ENCODE data around the gene FNIP2.
"Not testable (repeated sequence)": the region's sequence is repeated elsewhere in the genome, so short reads cannot be mapped to it uniquely, and the experiment has no call there.

FNIP2 gene

GRCh38 chr4:158793430-158793829 is 24.6 kb downstream of the FNIP2 start:
- not testable (repeated sequence) for DNase-seq

DNA sequence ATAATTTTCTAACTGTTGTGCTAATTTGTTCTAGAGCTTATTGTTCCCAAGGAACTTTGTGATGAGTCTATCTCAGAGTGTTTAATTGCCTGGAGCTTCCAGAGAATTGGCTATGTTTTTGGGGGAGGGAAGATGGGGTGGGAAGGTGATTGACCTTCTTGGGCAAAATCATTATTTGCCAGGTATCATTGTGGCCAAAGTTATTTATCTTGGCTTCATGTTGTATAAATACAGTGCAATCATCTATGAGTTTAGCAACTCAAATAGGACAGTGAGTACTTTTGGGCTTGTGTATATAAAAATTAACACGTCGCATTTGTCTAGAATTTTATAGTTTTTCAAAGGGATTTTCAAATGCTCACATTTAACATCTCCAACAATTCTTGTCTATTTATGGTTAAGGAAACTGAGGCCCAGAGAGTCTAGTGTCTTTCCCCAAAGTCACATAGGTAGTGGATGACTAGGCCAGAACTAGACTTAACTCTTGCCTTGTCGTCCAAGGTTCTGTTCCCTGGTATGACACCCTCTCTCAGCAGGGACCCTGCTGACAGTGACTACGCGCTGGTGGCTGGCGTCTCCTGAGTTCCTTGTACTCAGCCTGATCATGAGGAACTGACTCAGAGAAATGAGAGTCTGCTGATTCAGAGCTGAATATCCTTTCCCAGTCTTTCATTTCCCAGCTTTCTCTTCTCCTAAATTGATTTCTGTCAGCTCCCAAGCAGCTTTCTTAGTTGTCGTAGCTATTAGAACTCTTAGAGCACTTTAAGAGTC is 27.7 kb downstream of the FNIP2 start:
- no peak for DNase-seq

- DNase-seq: no peak
These were observed 29.2 kb downstream of the FNIP2 start for GRCh38 chr4:158798062-158798461.

GRCh38 chr4:158799013-158799770 is 30.4 kb downstream of the FNIP2 start:
- no peak for DNase-seq

GRCh38 chr4:158799856-158800255 is 31.0 kb downstream of the FNIP2 start:
- no peak for DNase-seq

DNA sequence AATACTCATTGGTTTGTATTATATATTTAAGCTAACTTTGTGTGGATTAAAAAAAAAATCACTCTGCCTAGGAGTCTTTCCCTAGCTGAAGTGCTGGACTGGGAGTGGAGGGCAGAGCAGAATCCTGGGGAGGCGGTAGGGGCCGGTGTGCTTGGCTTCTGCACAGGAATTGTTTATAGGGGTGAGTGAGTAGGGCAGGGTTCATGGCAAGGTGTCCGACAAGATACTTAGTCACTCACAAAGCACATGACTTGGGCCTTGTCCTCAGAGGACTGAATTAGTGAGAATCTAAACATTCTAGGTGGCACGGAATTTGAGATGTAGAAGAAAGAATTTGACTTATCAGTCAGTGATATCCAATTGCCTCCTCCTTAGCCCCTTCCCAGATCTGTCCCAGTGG is 32.2 kb downstream of the FNIP2 start:
- no peak for DNase-seq

DNA sequence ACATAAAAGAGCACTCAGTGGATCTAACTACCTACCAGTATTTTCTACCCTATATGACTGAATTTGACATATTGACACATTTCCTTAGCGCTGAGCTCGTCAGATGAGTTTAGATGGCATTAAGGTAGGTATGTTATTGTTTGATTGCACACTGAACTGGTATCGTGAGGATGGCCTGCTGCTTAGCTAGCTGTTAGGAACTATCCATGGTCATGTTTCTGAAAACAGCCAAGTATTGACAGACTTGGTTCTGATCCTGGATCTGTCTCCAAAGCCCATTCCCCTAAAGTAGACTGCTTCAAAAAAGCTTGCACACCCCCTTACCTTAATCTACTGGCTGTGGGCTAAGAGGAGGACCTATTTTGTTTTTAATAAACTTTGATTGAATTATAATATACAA is 32.9 kb downstream of the FNIP2 start:
- no peak for DNase-seq

DNA sequence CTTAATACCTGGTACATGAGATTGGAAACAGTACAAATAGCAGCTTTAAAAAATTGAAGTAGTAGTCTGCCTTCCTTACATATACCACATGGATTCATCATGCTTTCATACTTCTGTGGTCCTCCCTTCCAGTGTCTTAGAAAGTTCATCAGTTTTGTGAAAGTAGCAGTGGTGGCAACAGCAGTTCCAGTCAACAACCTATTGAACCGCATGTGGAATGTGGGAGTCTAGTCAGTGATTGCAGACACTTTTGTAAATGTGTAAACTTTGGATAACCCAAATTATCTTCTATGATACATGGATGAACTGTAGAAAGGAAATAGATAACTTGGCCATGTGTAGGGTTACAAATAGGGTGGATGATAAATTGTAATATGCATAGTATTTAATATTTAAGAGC is 34.1 kb downstream of the FNIP2 start:
- DNase-seq: no peak

GRCh38 chr4:158805635-158806471 is 37.0 kb downstream of the FNIP2 start:
- peak; percentile 47 for DNase-seq

- no peak for DNase-seq
These were observed 38.9 kb downstream of the FNIP2 start for GRCh38 chr4:158807691-158808090.

DNA sequence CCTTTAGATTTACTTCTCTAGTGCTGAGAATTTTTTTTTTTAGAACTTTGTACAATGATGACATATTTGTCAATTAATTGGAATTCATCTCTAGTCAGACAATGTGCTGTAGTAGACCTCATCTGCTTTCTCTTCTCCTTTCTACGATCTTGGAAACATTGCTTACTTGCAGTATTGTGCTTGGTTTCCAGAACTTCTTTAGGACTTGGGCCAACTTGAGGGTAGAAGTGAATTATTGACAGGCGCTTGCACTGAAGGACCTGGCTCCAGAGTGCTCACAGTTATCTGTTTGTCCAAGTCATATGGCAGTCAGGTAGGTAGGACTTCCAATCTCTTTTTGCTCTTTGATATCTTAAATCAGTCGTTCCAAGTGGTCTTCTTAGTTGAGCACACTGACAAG is 39.6 kb downstream of the FNIP2 start:
- no peak for DNase-seq

DNA sequence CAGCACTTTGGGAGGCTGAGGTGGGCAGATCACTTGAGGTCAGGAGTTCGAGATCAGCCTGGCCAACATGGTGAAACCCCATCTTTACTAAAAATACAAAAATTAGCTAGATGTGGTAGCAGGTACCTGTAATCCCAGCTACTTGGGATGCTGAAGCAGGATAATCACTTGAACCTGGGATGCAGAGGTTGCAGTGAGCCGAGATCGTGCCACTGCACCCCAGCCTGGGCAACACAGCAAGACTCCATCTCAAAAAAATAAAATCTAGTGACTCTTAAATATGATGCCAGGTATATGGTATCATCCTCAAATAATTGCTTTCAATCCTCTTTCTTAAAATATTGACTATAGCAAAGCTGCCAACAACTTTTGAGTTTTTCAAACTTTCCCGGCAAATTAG is 40.4 kb downstream of the FNIP2 start:
- not testable (repeated sequence) for DNase-seq

- DNase-seq: no peak
These were observed 41.0 kb downstream of the FNIP2 start for GRCh38 chr4:158809611-158810486.

- peak; percentile 36 for DNase-seq
These were observed 41.8 kb downstream of the FNIP2 start for GRCh38 chr4:158810487-158811215.

DNA sequence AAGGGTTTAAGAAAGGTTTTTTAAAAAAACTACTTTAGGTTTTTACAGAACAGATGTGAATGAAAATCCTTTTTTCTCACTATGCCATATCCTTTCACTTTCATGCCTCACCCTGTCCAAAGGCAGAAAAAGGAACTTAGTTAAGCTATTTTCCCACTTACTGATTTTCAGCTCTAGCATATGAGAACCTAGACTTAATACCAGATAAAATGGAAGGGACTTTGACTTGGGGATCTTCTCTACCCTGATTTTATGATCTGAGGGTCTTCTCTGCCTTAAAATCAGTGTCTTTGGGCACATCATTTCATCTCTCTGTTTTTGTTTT is 42.4 kb downstream of the FNIP2 start:
- no peak for DNase-seq

DNA sequence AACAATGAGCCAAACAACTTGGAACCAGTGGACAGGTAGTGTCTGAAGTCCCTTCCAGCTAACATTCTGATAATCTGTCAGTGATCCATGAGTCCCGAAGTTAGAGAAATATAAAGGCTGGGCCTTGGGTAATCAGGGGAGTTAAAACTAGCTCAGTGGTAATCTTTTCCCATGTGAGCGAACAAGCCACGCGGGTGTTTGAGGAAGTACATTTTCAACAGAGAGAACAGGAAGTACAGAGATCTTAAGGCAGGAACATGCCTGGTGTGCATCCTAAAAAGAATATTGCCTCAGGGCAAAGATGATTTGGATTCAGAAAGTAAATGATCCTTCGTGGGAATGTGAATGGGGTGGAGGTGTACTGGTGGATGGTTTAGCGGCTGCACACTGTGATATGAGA is 42.9 kb downstream of the FNIP2 start:
- DNase-seq: peak; percentile 2

GRCh38 chr4:158812133-158812532 is 43.3 kb downstream of the FNIP2 start:
- DNase-seq: no peak

DNA sequence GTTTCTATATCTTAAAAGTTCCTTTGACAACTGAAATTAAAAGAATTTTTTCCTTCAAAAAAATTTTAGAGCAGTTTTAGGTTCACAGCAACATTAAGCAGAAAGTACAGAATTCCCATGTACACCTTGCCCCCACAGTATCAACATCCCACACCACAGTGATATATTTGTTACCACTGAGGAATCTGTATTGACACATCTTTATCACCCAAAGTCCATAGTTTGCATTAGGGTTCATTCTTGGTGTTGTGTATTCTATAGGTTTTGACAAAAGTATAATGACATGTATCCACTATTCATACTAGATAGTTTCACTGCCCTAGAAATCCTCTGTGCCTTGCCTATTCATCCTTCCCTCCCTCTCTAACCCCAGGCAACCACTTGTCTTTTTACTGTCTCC is 43.7 kb downstream of the FNIP2 start:
- no peak for DNase-seq

DNA sequence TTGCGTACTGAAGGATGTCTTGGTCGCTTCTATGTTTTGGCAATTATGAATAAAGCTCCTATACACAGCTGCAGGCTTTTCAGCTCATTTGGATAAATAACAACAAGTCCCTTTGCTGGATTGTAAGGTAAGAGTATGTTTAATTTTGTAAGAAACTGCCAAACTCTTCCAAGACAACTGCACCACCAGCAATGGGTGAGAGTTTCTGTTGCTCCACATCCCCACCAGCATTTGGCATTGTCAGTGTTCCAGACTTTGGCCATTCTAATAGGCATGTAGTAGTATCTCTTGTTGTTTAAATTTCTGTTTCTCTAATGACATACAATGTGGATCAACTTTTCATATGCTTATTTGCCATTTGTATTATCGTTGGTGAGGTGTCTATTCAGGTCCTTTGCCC is 44.3 kb downstream of the FNIP2 start:
- no peak for DNase-seq

- DNase-seq: no peak
These were observed 45.4 kb downstream of the FNIP2 start for GRCh38 chr4:158814207-158814606.

DNA sequence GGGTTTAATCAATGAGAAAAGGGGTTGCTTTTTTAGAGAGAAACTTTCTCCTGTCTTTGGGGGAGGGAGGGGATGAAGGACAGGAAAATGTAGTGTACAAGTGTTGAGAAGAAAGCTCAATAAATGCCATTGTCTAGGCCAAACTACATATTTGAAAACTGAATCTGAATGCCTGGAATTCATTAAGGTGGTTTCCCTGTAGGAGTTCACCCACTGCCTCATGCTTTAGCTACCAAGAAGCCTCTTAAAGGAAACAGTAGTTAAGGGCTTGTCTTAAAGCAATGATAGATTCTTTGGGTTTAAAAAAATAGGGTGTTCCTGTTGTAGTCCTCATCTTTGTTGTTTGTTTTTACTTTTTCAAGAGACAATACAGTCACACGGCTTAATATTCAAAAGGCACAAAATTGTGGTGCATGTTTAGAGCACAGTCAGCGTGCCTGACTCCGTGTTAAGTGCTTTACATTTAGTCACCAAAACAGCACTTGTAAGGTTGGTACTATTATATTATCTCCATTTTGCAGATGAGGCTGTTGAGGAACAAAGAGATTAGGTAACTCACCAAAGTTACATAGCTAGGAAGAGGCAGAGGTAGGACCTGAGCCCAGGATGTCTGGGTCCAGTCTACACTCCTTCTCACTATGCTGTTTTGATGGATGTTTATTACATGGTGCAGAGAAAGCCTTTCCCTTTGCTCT is 46.0 kb downstream of the FNIP2 start:
- no peak for DNase-seq
